CD14-positive monocyte (primary cell): ENCODE measurements around the gene CADM2. TPM values are rescaled to one million over a fixed set of nuclear protein-coding genes. Genes with fewer than 3 reads are reported as not detected.
A peak's percentile ranks its signal among the peaks of the same experiment; 100 is the strongest.

Experiments
- DNase-seq, 3 donors: peaks; one replicate each; pipeline ENCODE4 v3.0.0-alpha.2; 2011 to 2022
- H2AFZ ChIP-seq: 2 replicates; pipeline ENCODE4 v1.6.0; 2012; ENCODE audit warnings: mild to moderate bottlenecking, low read depth, low read length, inconsistent platforms; ENCODE audit not compliant: insufficient read depth, poor library complexity, severe bottlenecking
- H3K27ac ChIP-seq, 2 donors: 1 replicate in 1 of 2; 2 replicates in 1 of 2; pipeline ENCODE4 v1.5.1; 2012 to 2013; ENCODE audit warnings: low read length in 2 of 2, control low read depth in 1 of 2, inconsistent platforms in 1 of 2, low read depth in 1 of 2, mild to moderate bottlenecking in 1 of 2
- H3K27me3 ChIP-seq, 2 donors: one replicate each; pipeline versions ENCODE4 v1.6.0 to v1.6.1; 2011 to 2013; ENCODE audit warnings: low read length in 2 of 2; ENCODE audit not compliant: control insufficient read depth in 2 of 2, insufficient read depth in 2 of 2
- H3K36me3 ChIP-seq, 2 donors: replicated peaks in 1 of 2; 1 replicate in 1 of 2; 2 replicates in 1 of 2; pipeline versions ENCODE4 v1.5.1 to v1.6.1; 2012 to 2013; ENCODE audit warnings: low read length in 2 of 2, control low read depth in 1 of 2, inconsistent platforms in 1 of 2, mild to moderate bottlenecking in 1 of 2; ENCODE audit not compliant: insufficient read depth in 2 of 2, control insufficient read depth in 1 of 2
- H3K4me1 ChIP-seq, 2 donors: 1 replicate in 1 of 2; 2 replicates in 1 of 2; pipeline versions ENCODE4 v1.5.1 to v1.6.1; 2012 to 2013; ENCODE audit warnings: low read length in 2 of 2, control low read depth in 1 of 2, inconsistent platforms in 1 of 2, mild to moderate bottlenecking in 1 of 2, moderate library complexity in 1 of 2; ENCODE audit not compliant: insufficient read depth in 2 of 2, control insufficient read depth in 1 of 2
- H3K4me2 ChIP-seq: replicated peaks from 2 replicates; pipeline ENCODE3; 2012; ENCODE audit warnings: low read length, moderate library complexity, mild to moderate bottlenecking; ENCODE audit not compliant: poor library complexity, severe bottlenecking; ENCODE audit errors: extremely low read depth
- H3K4me3 ChIP-seq, 3 experiments: fragments of 200-600 bp in 1 of 3; sonication (generic) in 1 of 3; replicated peaks in 1 of 3; 1 replicate in 2 of 3; 2 replicates in 1 of 3; pipeline ENCODE4 v1.5.1; 2011 to 2013; ENCODE audit warnings: low read length in 3 of 3, mild to moderate bottlenecking in 3 of 3, control low read depth in 2 of 3, low read depth in 2 of 3, inconsistent platforms in 1 of 3, moderate library complexity in 1 of 3
- H3K79me2 ChIP-seq: 2 replicates; pipeline ENCODE4 v1.6.0; 2012; ENCODE audit warnings: mild to moderate bottlenecking, control low read depth, inconsistent platforms, low read length, moderate library complexity; ENCODE audit not compliant: insufficient read depth
- H3K9ac ChIP-seq: 2 replicates; pipeline ENCODE4 v1.6.0; 2017; ENCODE audit warnings: low read length, mild to moderate bottlenecking; ENCODE audit not compliant: insufficient read depth, poor library complexity, severe bottlenecking
- H3K9me3 ChIP-seq, 2 donors: replicated peaks in 1 of 2; 1 replicate in 1 of 2; 2 replicates in 1 of 2; pipeline versions ENCODE4 v1.5.1 to v1.6.1; 2012 to 2013; ENCODE audit warnings: low read length in 2 of 2, control low read depth in 1 of 2; ENCODE audit not compliant: control insufficient read depth in 1 of 2, insufficient read depth in 1 of 2
- H4K20me1 ChIP-seq: 2 replicates; pipeline ENCODE4 v1.6.0; 2012; ENCODE audit warnings: mild to moderate bottlenecking, low read length, control low read depth, moderate library complexity; ENCODE audit not compliant: insufficient read depth
- H3K27ac Mint-ChIP-seq, 7 donors: one replicate each; pipeline ENCODE4 v1.8.0; 2020; ENCODE audit warnings: mild to moderate bottlenecking in 7 of 7, mixed read lengths in 7 of 7, moderate library complexity in 6 of 7, inconsistent platforms in 2 of 7
- H3K27me3 Mint-ChIP-seq, 3 donors: one replicate each; pipeline ENCODE4 v1.8.0; 2021 to 2022; ENCODE audit warnings: low read depth in 3 of 3, mild to moderate bottlenecking in 3 of 3, mixed read lengths in 3 of 3, moderate library complexity in 3 of 3, inconsistent platforms in 1 of 3
- H3K36me3 Mint-ChIP-seq, 2 donors: one replicate each; pipeline ENCODE4 v1.8.0; 2020; ENCODE audit warnings: mixed read lengths in 2 of 2, inconsistent platforms in 1 of 2, mild to moderate bottlenecking in 1 of 2
- H3K4me1 Mint-ChIP-seq: one replicate; pipeline ENCODE4 v1.8.0; 2020; ENCODE audit warnings: mild to moderate bottlenecking, mixed read lengths
- H3K4me3 Mint-ChIP-seq, 2 donors: one replicate each; pipeline ENCODE4 v1.8.0; 2020; ENCODE audit warnings: mild to moderate bottlenecking in 2 of 2, mixed read lengths in 2 of 2, moderate library complexity in 1 of 2
- H3K9me3 Mint-ChIP-seq, 7 donors: one replicate each; pipeline ENCODE4 v1.8.0; 2020 to 2022; ENCODE audit warnings: mixed read lengths in 7 of 7, mild to moderate bottlenecking in 6 of 7, moderate library complexity in 6 of 7, inconsistent platforms in 2 of 7
- CTCF ChIP-seq: fragments of 200-600 bp; IDR thresholded peaks from one replicate; pipeline ENCODE4 v1.8.0; 2022; ENCODE audit warnings: antibody characterized with exemption, mild to moderate bottlenecking
- WGBS: methylation state at CpG from one replicate; pipeline ENCODE4 v1.1.5; 2013; ENCODE audit warnings: missing lambda C conversion rate; ENCODE audit not compliant: insufficient coverage; 5-methylcytosine and 5-hydroxymethylcytosine counted together
- intact Hi-C, 2 donors: fragments of 100-400 bp; cut with micrococcal nuclease; formaldehyde crosslinking; loops; one replicate each; pipeline versions ENCODE4 v1.15.0 to v1.15.1; 2023
- polyA plus RNA-seq, 3 donors: library from polyadenylated mRNA; depleted of rRNA in 1 of 3; unstranded in 2 of 3; stranded (reverse) in 1 of 3; fragments of 300-500 nt in 2 of 3; fragments of >200 nt in 1 of 3; fragmentation: Illumina TruSeq in 2 of 3; gene quantifications; 1 replicate in 2 of 3; 2 replicates in 1 of 3; pipeline ENCODE4 v1.2.3, GENCODE V29; 2012 to 2021

CADM2 gene
- polyA plus RNA-seq, 3 donors = not detected

- no peak for DNase-seq
- Histone ChIP-seq H3K4me2 (peak overlapping the region; percentile 65), H3K4me1 (peaks cover 11% of the 10 kb centered on the region in 2 donors), H3K36me3 (no peaks in the 10 kb centered on the region), H4K20me1 (no peaks in the 10 kb centered on the region), H3K9me3 (peaks cover 18 to 31% of the 10 kb centered on the region in 2 donors), H2AFZ (peak overlapping the region; percentile 74), H3K9ac (no peak overlapping the region), H3K4me3 (peak overlapping the region in 1 of 3 experiments; percentile 64), H3K27me3 (peaks cover 46 to 63% of the 10 kb centered on the region in 2 donors), H3K79me2 (no peaks in the 10 kb centered on the region), H3K27ac (no peak overlapping the region)
- peak overlapping the region; percentile 40 to 86 for H3K4me3 Mint-ChIP-seq
- intact Hi-C loops = no loop called here
- H3K27me3 Mint-ChIP-seq = peaks cover 50 to 55% (median 50%) of the 10 kb centered on the region in 3 donors
- H3K4me1 Mint-ChIP-seq = peaks cover 15% of the 10 kb centered on the region
- peaks cover 0 to 8% of the 10 kb centered on the region in 2 donors for H3K36me3 Mint-ChIP-seq
- peaks cover 3 to 28% (median 21%) of the 10 kb centered on the region in 7 donors for H3K9me3 Mint-ChIP-seq
- TF ChIP-seq CTCF = no peak
- H3K27ac Mint-ChIP-seq = peak overlapping the region in 1 of 7 donors; percentile 9
- 5% methylated on average over 29 of the region's 40 CpGs for WGBS
Measured at GRCh38 chr3:84959470-84960271, 882 bp downstream of the CADM2 start.

- peaks cover 0 to 8% of the 10 kb centered on the region in 2 donors for H3K36me3 Mint-ChIP-seq
- no peak overlapping the region for H3K27ac Mint-ChIP-seq
- Histone ChIP-seq H3K79me2 (no peaks in the 10 kb centered on the region), H3K4me2 (no peak overlapping the region), H3K36me3 (no peaks in the 10 kb centered on the region), H3K4me3 (no peak overlapping the region), H2AFZ (no peak overlapping the region), H3K4me1 (peaks cover 11% of the 10 kb centered on the region in 2 donors), H3K9me3 (peaks cover 18 to 31% of the 10 kb centered on the region in 2 donors), H4K20me1 (no peaks in the 10 kb centered on the region), H3K27me3 (peaks cover 46 to 63% of the 10 kb centered on the region in 2 donors), H3K27ac (no peak overlapping the region), H3K9ac (no peak overlapping the region)
- peaks cover 15% of the 10 kb centered on the region for H3K4me1 Mint-ChIP-seq
- WGBS = 9% methylated on average over 6 of the region's 12 CpGs
- peaks cover 3 to 28% (median 21%) of the 10 kb centered on the region in 7 donors for H3K9me3 Mint-ChIP-seq
- peaks cover 50 to 55% (median 52%) of the 10 kb centered on the region in 3 donors for H3K27me3 Mint-ChIP-seq
- DNase-seq = no peak
- no peak for TF ChIP-seq CTCF
- intact Hi-C loops = no loop called here
- peak overlapping the region in 1 of 2 donors; percentile 86 for H3K4me3 Mint-ChIP-seq
Measured at GRCh38 chr3:84960581-84960980, 1.8 kb downstream of the CADM2 start.
